Activated CD4-positive, CD25-positive, alpha-beta regulatory T cell treated with anti-CD3 and anti-CD28 coated beads, Interleukin-2, amount 50 U/mL, for 16 hours (primary cell): ENCODE data around the gene HRAS.
A peak's percentile ranks its signal among the peaks of the same experiment; 100 is the strongest.
"Not testable (repeated sequence)": the region's sequence is repeated elsewhere in the genome, so short reads cannot be mapped to it uniquely, and the experiment has no call there.

Experiments
- DNase-seq: peaks from one replicate; pipeline ENCODE4 v3.0.0-alpha.2; 2020; ENCODE audit warnings: low read depth, low spot score

The HRAS gene

GRCh38 chr11:534396-535209 lies 773 bp downstream of the HRAS start:
- no peak for DNase-seq

- DNase-seq = no peak
Measured at GRCh38 chr11:533586-534395, 1.6 kb downstream of the HRAS start.

GRCh38 chr11:532986-533585 lies 2.3 kb downstream of the HRAS start:
- no peak for DNase-seq

DNA sequence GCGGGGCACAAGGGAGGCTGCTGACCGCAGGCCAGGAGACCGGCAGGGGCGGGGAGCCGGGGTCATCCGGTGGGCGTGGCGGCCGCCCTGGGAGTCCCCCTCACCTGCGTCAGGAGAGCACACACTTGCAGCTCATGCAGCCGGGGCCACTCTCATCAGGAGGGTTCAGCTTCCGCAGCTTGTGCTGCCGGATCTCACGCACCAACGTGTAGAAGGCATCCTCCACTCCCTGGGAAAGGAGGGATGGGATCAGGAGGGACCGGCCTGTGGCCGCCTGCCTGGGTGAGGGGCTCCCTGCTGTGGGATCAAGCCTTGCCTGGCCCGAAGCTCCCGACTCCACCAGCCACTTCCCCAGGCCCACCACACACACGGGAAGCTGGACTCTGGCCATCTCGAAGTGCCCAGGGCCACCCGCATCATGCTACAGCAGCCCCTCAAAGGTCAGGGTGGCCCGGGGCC lies 2.8 kb downstream of the HRAS start:
- no peak for DNase-seq

- DNase-seq = no peak
Measured at GRCh38 chr11:531919-532526, 3.4 kb downstream of the HRAS start.

GRCh38 chr11:530960-531831 lies 4.2 kb downstream of the HRAS start:
- DNase-seq = no peak

- no peak for DNase-seq
Measured at GRCh38 chr11:529728-530411, 5.5 kb downstream of the HRAS start.

- no peak for DNase-seq
Measured at GRCh38 chr11:528815-529727, 6.3 kb downstream of the HRAS start.

DNA sequence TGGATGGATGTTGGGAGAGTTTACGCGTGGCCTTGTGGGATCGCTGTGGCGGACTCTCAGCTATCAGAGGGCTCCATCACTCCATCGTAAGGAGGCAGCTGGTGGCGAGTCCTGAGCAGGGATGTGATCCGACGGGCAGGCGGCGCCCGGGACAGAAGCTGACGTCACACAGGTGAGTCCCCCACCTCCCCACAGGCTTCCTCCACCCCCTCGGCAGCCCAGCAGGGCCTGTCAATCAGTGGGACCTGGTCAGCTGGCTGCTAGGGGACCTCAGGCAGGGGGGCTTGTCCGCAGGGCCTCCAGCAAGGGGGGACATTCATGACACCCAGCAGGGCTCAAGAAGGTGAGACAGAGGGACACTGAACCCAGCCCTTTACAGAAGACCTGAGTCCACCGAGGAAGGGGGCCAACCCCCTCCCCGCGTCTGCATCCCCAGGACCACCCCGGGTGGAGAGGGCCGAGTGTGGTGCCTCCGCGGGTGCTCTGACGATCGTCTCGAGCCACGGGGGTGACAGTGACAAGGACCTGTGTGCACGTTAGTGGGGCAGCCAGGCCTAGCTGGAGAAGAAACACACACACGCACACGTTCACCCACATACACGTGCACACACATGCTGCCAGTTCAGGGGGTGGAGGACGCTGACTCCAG lies 7.1 kb downstream of the HRAS start:
- no peak for DNase-seq

GRCh38 chr11:526192-526591 lies 9.2 kb downstream of the HRAS start:
- no peak for DNase-seq

- DNase-seq = no peak
Measured at GRCh38 chr11:521177-521688, 14.1 kb downstream of the HRAS start.

- no peak for DNase-seq
Measured at GRCh38 chr11:520428-521176, 14.8 kb downstream of the HRAS start.

- peak; percentile 82 for DNase-seq
Measured at GRCh38 chr11:518463-519202, 16.7 kb downstream of the HRAS start.

GRCh38 chr11:516918-517685 lies 18.3 kb downstream of the HRAS start:
- not testable (repeated sequence) for DNase-seq

- DNase-seq = no peak
Measured at GRCh38 chr11:516400-516799, 19.0 kb downstream of the HRAS start.

GRCh38 chr11:515131-515530 lies 20.2 kb downstream of the HRAS start:
- DNase-seq = no peak
